HepG2 (cell line): ENCODE measurements around the gene ATP8A1. TPM values are rescaled to one million over a fixed set of nuclear protein-coding genes. Genes with fewer than 3 reads are reported as not detected.

Source experiments
- ATAC-seq: fragments of 200-7000 bp; cut with Tn5 transposase; 3 replicates; pipeline ENCODE4 v1.9.1; 2020; ENCODE audit warnings: mild to moderate bottlenecking, moderate library complexity
- BruUV-seq: library from RNA; stranded (reverse); fragments of 400-500 nt; replicated peaks from 2 replicates; lab custom pipeline; 2021; lab: Mats Ljungman, UMichigan
- CTCF ChIA-PET: fragments of 300-600 bp; formaldehyde crosslinking; extraction: SDS; loops from one replicate; lab custom pipeline; 2021; ENCODE audit warnings: low total read pairs, inconsistent platforms, low intra/inter-chr PET ratio; lab: Yijun Ruan, JAX
- POLR2A ChIA-PET: fragments of 350-600 bp; sonication (Branson Sonifier 250); formaldehyde crosslinking; loops from one replicate; lab custom pipeline; 2020; ENCODE audit warnings: antibody characterized with exemption, inconsistent platforms; lab: Yijun Ruan, JAX
- DNase-seq: peaks from one replicate; pipeline ENCODE4 v3.0.0-alpha.2; 2015; ENCODE audit warnings: low spot score
- FAIRE-seq: peaks from 3 replicates; lab custom pipeline; 2011; peaks lifted over from hg19 to GRCh38; lab: Jason Lieb, UNC
- H2AFZ ChIP-seq: one replicate; pipeline ENCODE4 v1.6.1; 2011; ENCODE audit warnings: low read length, inconsistent platforms
- H3K27ac ChIP-seq: fragments of 300-600 bp; 3 replicates; pipeline ENCODE4 v1.8.0; 2011; ENCODE audit warnings: mixed run types, mild to moderate bottlenecking, mixed read lengths, low read length, inconsistent platforms; ENCODE audit not compliant: insufficient read depth; ENCODE audit errors: extremely low read length
- H3K27me3 ChIP-seq, 2 experiments: fragments of 200-600 bp in 1 of 2; 2 replicates in 1 of 2; 3 replicates in 1 of 2; pipeline versions ENCODE4 v1.6.0 to v1.8.0; 2011; ENCODE audit warnings: low read length in 2 of 2, mild to moderate bottlenecking in 2 of 2, moderate library complexity in 2 of 2, inconsistent platforms in 1 of 2; ENCODE audit not compliant: insufficient read depth in 2 of 2, control insufficient read depth in 1 of 2
- H3K36me3 ChIP-seq, 2 experiments: fragments of 200-600 bp in 1 of 2; replicated peaks in 1 of 2; 2 replicates in 1 of 2; 3 replicates in 1 of 2; pipeline versions ENCODE4 v1.5.1 to v1.8.0; 2011; ENCODE audit warnings: low read length in 2 of 2, inconsistent platforms in 1 of 2; ENCODE audit not compliant: insufficient read depth in 2 of 2, control insufficient read depth in 1 of 2
- H3K4me1 ChIP-seq: 2 replicates; pipeline ENCODE4 v1.5.1; 2012; ENCODE audit warnings: low read length, inconsistent platforms; ENCODE audit not compliant: insufficient read depth
- H3K4me2 ChIP-seq: 2 replicates; pipeline ENCODE4 v1.6.0; 2011; ENCODE audit warnings: low read depth, low read length, inconsistent platforms
- H3K4me3 ChIP-seq, 3 experiments: fragments of 200-600 bp in 1 of 3; sonication (generic), shearing (Covaris generic) in 1 of 3; replicated peaks in 1 of 3; 2 replicates each; pipeline ENCODE4 v1.5.1; 2011 to 2016; ENCODE audit warnings: low read length in 3 of 3, inconsistent platforms in 2 of 3, low read depth in 2 of 3, mild to moderate bottlenecking in 2 of 3, control low read depth in 1 of 3, mixed read lengths in 1 of 3; ENCODE audit not compliant: insufficient read depth in 1 of 3
- H3K79me2 ChIP-seq: one replicate; pipeline ENCODE4 v1.6.1; 2011; ENCODE audit warnings: low read length, inconsistent platforms; ENCODE audit not compliant: insufficient read depth
- H3K9ac ChIP-seq: 2 replicates; pipeline ENCODE4 v1.6.0; 2011; ENCODE audit warnings: mild to moderate bottlenecking, low read depth, low read length, inconsistent platforms; ENCODE audit not compliant: insufficient read depth
- H3K9me3 ChIP-seq: 2 replicates; pipeline ENCODE4 v1.5.1; 2012; ENCODE audit warnings: mild to moderate bottlenecking, low read length
- H4K20me1 ChIP-seq: 2 replicates; pipeline ENCODE4 v1.6.0; 2011; ENCODE audit warnings: inconsistent platforms, mild to moderate bottlenecking, low read length, moderate library complexity; ENCODE audit not compliant: insufficient read depth
- KAT8 ChIP-seq: IDR thresholded peaks from 2 replicates; pipeline ENCODE4 v1.6.1; 2016; ENCODE audit warnings: missing genetic modification reagents, missing compliant biosample characterization
- KLF11 ChIP-seq: IDR thresholded peaks from 2 replicates; pipeline ENCODE4 v1.6.1; 2016; ENCODE audit warnings: missing compliant biosample characterization
- MEIS2 ChIP-seq: sonication (generic); formaldehyde crosslinking; IDR thresholded peaks from 2 replicates; pipeline ENCODE4 v1.9.0; 2021; ENCODE audit warnings: mild to moderate bottlenecking, missing genetic modification reagents
- MTF2 ChIP-seq: sonication (generic); formaldehyde crosslinking; IDR thresholded peaks from 2 replicates; pipeline ENCODE4 v1.5.0; 2020; ENCODE audit warnings: missing genetic modification reagents, borderline replicate concordance
- NCOA1 ChIP-seq: sonication (generic); formaldehyde crosslinking; IDR thresholded peaks from 2 replicates; pipeline ENCODE4 v1.9.0; 2021; ENCODE audit warnings: missing genetic modification reagents
- NFE2 ChIP-seq: sonication (generic); formaldehyde crosslinking; IDR thresholded peaks from 2 replicates; pipeline ENCODE4 v1.4.0; 2020; ENCODE audit warnings: missing genetic modification reagents
- ONECUT2 ChIP-seq: sonication (generic); formaldehyde crosslinking; IDR thresholded peaks from 2 replicates; pipeline ENCODE4 v1.4.0; 2020; ENCODE audit warnings: missing genetic modification reagents
- RNF2 ChIP-seq: fragments of 450-650 bp; conservative IDR thresholded peaks from 2 replicates; pipeline ENCODE4 v1.6.1; 2016; ENCODE audit warnings: low read depth
- STAG1 ChIP-seq: sonication (generic); formaldehyde crosslinking; IDR thresholded peaks from 2 replicates; pipeline ENCODE4 v1.4.0; 2020; ENCODE audit warnings: missing genetic modification reagents
- ZNF484 ChIP-seq: sonication (generic); formaldehyde crosslinking; IDR thresholded peaks from 2 replicates; pipeline ENCODE4 v1.5.1; 2020; ENCODE audit warnings: mild to moderate bottlenecking, low read depth, missing genetic modification reagents, borderline replicate concordance
- WGBS: methylation state at CpG from one replicate; pipeline ENCODE4 v1.1.6; 2017; ENCODE audit warnings: low lambda C conversion rate; 5-methylcytosine and 5-hydroxymethylcytosine counted together
- in situ Hi-C: cut with HindIII; loops from 2 replicates; pipeline ENCODE4 v1.10.0; 2017; ENCODE audit warnings: low pct_unique_long_range_greater_than_20kb; ENCODE audit not compliant: extremely low pct_ligation_motif_present
- intact Hi-C: fragments of 100-400 bp; cut with micrococcal nuclease; formaldehyde crosslinking; loops from one replicate; pipeline ENCODE4 v1.10.0; 2022; ENCODE audit not compliant: unreplicated experiment
- polyA plus RNA-seq, 8 experiments: library from polyadenylated mRNA; depleted of rRNA in 3 of 8; stranded (reverse) in 7 of 8; unstranded in 1 of 8; fragments of >200 nt; fragmentation: Illumina TruSeq in 4 of 8; extraction: Trizol in 4 of 8; gene quantifications; 2 replicates each; pipeline versions ENCODE4 v1.2.1 to v1.2.3, GENCODE V29; 2011 to 2016; ENCODE audit warnings: low read depth in 4 of 8, missing spikeins in 1 of 8, mixed read lengths in 1 of 8; ENCODE audit not compliant: insufficient read depth in 1 of 8
- total RNA-seq, 5 experiments: library from RNA; depleted of rRNA; stranded (reverse); fragments of >200 nt; fragmentation: Illumina TruSeq; extraction: Trizol; gene quantifications; 2 replicates each; pipeline ENCODE4 v1.2.3, GENCODE V29; 2016; ENCODE audit warnings: low read depth in 1 of 5
- TF ChIP-seq, protein P1 (sequence below): sonication (generic); formaldehyde crosslinking; IDR thresholded peaks from 2 replicates; pipeline ENCODE4 v1.4.0; 2020; ENCODE audit warnings: missing genetic modification reagents
- TF ChIP-seq, protein P2 (sequence below): sonication (generic); formaldehyde crosslinking; IDR thresholded peaks from 2 replicates; pipeline ENCODE4 v1.4.0; 2020; ENCODE audit warnings: missing genetic modification reagents
- TF ChIP-seq, protein P3 (sequence below): sonication (generic); formaldehyde crosslinking; IDR thresholded peaks from 2 replicates; pipeline ENCODE4 v1.8.0; 2022; ENCODE audit warnings: missing genetic modification reagents, mild to moderate bottlenecking, moderate library complexity, borderline replicate concordance
- TF ChIP-seq, protein P4 (sequence below): sonication (generic); formaldehyde crosslinking; IDR thresholded peaks from 2 replicates; pipeline ENCODE4 v1.4.0; 2020; ENCODE audit warnings: missing genetic modification reagents, borderline replicate concordance

ATP8A1 gene
- total and polyA plus RNA-seq, 2 of the 13 experiments (the other 11 are each of a cell fraction or from before 2014, with no cell fraction given) = 1.7 to 6.2 TPM

DNA sequence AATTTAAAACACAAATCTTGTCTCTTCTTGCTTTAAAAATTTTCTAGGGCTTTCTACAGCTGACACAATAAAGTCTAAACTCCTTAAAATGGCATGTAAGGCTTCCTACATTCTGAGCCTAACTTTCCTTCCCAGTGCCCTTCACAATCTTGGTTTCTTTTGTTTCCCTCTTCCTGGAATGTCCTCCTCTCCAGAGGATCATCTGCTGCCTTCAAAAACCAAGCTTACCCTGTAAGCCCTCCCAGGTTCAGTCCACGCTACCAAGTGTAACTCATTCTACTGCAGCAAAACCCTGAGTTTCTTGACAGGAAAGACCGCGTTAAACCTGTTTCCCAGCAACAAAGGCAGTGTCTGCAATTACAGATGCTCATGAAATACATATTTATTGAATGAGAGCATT, 168.4 kb downstream of the ATP8A1 start:
- ChIA-PET CTCF (no interaction called here), POLR2A (no interaction called here)
- whole genome bisulfite sequencing = 88% methylated on average over 3 of the region's 3 CpGs
- in situ Hi-C loops (no loop called here), intact Hi-C loops (no loop called here)
- Histone ChIP-seq H3K4me2 (no peak overlapping the region), H3K79me2 (no peaks in the 10 kb centered on the region), H3K9me3 (no peaks in the 10 kb centered on the region), H3K36me3 (no peaks in the 10 kb centered on the region), H3K27me3 (no peaks in the 10 kb centered on the region), H3K9ac (no peak overlapping the region), H4K20me1 (no peaks in the 10 kb centered on the region), H2AFZ (no peak overlapping the region), H3K4me1 (peaks cover 8% of the 10 kb centered on the region; the same call in 1 of the 2 replicates), H3K4me3 (no peak overlapping the region), H3K27ac (no peak overlapping the region)
- FAIRE-seq (no peak), ATAC-seq (no peak), DNase-seq (no peak)
- no TSS peak for BruUV-seq
- TF ChIP-seq NCOA1 (CRISPR knock-in tag) (no peak), KLF11 (CRISPR knock-in tag) (no peak), MEIS2 (CRISPR knock-in tag) (no peak), MTF2 (CRISPR knock-in tag) (no peak), ONECUT2 (no peak), ZNF484 (no peak), KAT8 (CRISPR knock-in tag) (no peak), STAG1 (CRISPR knock-in tag) (no peak), NFE2 (CRISPR knock-in tag) (no peak), RNF2 (no peak)
- TF ChIP-seq, protein P1, sequence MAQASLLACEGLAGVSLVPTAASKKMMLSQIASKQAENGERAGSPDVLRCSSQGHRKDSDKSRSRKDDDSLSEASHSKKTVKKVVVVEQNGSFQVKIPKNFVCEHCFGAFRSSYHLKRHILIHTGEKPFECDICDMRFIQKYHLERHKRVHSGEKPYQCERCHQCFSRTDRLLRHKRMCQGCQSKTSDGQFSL (CRISPR knock-in tag) = no peak
- TF ChIP-seq, protein P2, sequence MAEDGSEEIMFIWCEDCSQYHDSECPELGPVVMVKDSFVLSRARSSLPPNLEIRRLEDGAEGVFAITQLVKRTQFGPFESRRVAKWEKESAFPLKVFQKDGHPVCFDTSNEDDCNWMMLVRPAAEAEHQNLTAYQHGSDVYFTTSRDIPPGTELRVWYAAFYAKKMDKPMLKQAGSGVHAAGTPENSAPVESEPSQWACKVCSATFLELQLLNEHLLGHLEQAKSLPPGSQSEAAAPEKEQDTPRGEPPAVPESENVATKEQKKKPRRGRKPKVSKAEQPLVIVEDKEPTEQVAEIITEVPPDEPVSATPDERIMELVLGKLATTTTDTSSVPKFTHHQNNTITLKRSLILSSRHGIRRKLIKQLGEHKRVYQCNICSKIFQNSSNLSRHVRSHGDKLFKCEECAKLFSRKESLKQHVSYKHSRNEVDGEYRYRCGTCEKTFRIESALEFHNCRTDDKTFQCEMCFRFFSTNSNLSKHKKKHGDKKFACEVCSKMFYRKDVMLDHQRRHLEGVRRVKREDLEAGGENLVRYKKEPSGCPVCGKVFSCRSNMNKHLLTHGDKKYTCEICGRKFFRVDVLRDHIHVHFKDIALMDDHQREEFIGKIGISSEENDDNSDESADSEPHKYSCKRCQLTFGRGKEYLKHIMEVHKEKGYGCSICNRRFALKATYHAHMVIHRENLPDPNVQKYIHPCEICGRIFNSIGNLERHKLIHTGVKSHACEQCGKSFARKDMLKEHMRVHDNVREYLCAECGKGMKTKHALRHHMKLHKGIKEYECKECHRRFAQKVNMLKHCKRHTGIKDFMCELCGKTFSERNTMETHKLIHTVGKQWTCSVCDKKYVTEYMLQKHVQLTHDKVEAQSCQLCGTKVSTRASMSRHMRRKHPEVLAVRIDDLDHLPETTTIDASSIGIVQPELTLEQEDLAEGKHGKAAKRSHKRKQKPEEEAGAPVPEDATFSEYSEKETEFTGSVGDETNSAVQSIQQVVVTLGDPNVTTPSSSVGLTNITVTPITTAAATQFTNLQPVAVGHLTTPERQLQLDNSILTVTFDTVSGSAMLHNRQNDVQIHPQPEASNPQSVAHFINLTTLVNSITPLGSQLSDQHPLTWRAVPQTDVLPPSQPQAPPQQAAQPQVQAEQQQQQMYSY (CRISPR knock-in tag) = no peak
- TF ChIP-seq, protein P3, sequence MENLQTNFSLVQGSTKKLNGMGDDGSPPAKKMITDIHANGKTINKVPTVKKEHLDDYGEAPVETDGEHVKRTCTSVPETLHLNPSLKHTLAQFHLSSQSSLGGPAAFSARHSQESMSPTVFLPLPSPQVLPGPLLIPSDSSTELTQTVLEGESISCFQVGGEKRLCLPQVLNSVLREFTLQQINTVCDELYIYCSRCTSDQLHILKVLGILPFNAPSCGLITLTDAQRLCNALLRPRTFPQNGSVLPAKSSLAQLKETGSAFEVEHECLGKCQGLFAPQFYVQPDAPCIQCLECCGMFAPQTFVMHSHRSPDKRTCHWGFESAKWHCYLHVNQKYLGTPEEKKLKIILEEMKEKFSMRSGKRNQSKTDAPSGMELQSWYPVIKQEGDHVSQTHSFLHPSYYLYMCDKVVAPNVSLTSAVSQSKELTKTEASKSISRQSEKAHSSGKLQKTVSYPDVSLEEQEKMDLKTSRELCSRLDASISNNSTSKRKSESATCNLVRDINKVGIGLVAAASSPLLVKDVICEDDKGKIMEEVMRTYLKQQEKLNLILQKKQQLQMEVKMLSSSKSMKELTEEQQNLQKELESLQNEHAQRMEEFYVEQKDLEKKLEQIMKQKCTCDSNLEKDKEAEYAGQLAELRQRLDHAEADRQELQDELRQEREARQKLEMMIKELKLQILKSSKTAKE (CRISPR knock-in tag) = no peak
- TF ChIP-seq, protein P4, sequence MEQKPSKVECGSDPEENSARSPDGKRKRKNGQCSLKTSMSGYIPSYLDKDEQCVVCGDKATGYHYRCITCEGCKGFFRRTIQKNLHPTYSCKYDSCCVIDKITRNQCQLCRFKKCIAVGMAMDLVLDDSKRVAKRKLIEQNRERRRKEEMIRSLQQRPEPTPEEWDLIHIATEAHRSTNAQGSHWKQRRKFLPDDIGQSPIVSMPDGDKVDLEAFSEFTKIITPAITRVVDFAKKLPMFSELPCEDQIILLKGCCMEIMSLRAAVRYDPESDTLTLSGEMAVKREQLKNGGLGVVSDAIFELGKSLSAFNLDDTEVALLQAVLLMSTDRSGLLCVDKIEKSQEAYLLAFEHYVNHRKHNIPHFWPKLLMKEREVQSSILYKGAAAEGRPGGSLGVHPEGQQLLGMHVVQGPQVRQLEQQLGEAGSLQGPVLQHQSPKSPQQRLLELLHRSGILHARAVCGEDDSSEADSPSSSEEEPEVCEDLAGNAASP (CRISPR knock-in tag) = no peak
